Heart left ventricle (tissue), 13 donors: ENCODE results near the gene CDAN1.

Experiments used
- CTCF ChIP-seq, 12 donors: fragments of 200-600 bp; sonication (generic) in 4 of 12; IDR thresholded peaks; one replicate each; pipeline versions ENCODE4 v1.5.0 to v1.8.0; 2018 to 2022; ENCODE audit warnings: antibody characterized with exemption in 12 of 12, mild to moderate bottlenecking in 5 of 12
- POLR2A ChIP-seq, 2 donors: fragments of 450-650 bp; IDR thresholded peaks; one replicate each; pipeline ENCODE4 v1.6.1; 2017; ENCODE audit warnings: antibody characterized with exemption in 2 of 2, mild to moderate bottlenecking in 2 of 2, moderate library complexity in 2 of 2
- donor health status: ischemic (EF 13 %, LVEDD 7.1; RV severe dilation, severe dysfunction).
- donor health status: DM: no; HTN: yes; CAD: no.
- donor health status: DM: no; HTN: no; CAD: no.
- donor health status: ischemic (EF 25% LVEDD 6.9; RV normal size, moderate dysfunction).
- donor health status: ischemic (EF 25% LVEDD 5.7; RV mildly dilated, moderate dysfunction).
- donor health status: ischemic (EF 35%, LVEDD 5.7; RV mildly dilated, moderate dysfunction).
- donor health status: nonischemic (EF 11% LVEDD 7.7; RV severe dilation, severe dysfunction).
- donor health status: DM: yes; HTN: yes; CAD: no.
- donor health status: PGD.
- donor health status: ischemic (EF 29% LVEDD 5.4; RV normal size, mild dysfunction).
- donor health status: nonischemic (EF 23%, LVEDD 6.1; RV moderate dilation, normal function).

GRCh38 chr15:42720071-42720470 is 16.9 kb downstream of the CDAN1 start:
- TF ChIP-seq POLR2A (IDR thresholded peaks at IDR 0.05) (no peak), CTCF (IDR thresholded peaks at IDR 0.05) (no peak)
